HG03159 (cell line): Measurements from ENCODE around the gene DNAH12.

Experiments
- ATAC-seq: cut with Tn5 transposase; IDR thresholded peaks from one replicate; pipeline ENCODE4 v1.9.1; 2021; ENCODE audit warnings: mild to moderate bottlenecking, moderate library complexity; ENCODE audit not compliant: unreplicated experiment

Gene DNAH12

DNA sequence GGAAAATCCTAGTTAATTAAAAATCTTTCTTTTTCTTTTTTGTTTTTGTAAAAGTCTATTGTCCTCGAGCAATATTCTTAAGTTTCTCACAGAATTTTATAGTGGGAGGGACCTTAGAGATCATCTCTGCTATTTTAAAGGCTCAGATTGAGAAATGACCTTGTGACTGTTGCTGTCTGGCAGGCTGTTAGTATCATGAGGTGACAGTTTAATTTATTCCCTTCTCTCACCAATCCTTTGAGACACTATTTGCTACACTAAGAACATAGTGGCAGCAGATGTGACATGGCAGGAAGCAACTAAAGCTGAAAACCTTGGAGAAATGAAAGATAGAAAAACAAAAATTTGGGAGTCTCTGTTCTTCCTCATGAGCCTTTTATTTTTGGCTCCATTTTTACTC, 291.7 kb downstream of the DNAH12 start:
- ATAC-seq: no peak

DNA sequence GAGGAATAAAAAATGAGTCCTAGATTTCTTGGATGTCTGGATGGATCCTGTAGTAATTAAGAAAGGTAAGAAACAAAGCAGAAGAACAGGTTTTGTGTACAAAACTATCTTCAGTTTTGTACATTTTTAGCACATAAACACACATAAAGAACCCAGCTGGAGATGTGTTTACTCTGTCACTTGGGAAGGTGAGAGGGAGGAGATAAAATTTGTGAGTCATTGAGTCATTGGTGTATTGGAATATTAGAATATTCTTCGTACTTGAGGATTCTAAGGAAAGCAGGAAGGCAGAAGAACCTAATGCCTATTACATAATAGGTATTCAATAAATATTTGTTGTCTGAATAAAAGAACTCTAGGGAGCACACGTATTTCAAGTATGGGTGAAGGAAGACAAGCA, 299.2 kb downstream of the DNAH12 start:
- ATAC-seq: no peak
